NCI-H2107 treated with DMSO at 0.1 percent for 48 hours (cell line): ENCODE data around the gene CRCP.
"Not testable (repeated sequence)": the region's sequence is repeated elsewhere in the genome, so short reads cannot be mapped to it uniquely, and the experiment has no call there.

ENCODE experiments used
- DNase-seq: peaks from one replicate; lab custom pipeline; 2025; ENCODE audit not compliant: unreplicated experiment; lab: John Stamatoyannopoulos, UW

CRCP gene

GRCh38 chr7:66152371-66153191, 37.9 kb downstream of the CRCP start:
- no peak for DNase-seq

GRCh38 chr7:66153691-66154090, 39.0 kb downstream of the CRCP start:
- no peak for DNase-seq

GRCh38 chr7:66156035-66156434, 41.4 kb downstream of the CRCP start:
- not testable (repeated sequence) for DNase-seq

DNA sequence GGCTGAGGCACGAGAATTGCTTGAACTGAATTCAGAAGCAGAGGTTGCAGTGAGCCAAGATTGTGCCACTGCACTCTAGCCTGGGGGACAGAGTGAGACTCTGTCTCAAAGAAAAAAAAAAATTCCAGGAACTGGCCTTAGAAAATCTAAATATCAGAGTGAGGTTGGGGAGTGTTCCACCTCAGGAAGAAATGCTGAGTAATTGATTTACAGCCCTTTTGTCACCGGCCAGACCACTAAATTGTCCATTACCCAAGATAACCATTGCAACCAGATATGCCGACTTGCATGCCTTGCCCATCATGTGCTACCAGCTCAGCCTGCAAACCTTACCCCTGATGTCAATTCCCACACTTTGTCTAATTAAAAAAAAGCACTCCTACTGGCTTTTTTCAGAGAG, 42.4 kb downstream of the CRCP start:
- no peak for DNase-seq

DNA sequence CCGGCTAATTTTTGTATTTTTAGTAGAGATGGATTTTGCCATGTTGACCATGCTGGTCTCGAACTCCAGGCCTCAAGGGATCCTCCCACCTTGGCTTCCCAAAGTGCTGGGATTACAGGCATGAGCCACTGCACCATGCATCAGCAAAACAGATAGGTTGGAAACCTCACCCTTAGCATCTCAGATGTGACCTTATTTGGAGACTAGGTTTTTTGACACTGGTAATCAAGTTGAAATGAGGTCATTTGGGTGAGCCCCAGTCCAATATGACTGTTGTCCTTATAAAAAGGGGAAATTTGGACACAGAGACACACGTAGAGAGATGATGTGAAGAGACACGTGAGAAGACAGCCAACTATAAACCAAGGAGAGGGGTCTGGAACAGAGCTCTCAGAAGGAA, 48.0 kb downstream of the CRCP start:
- DNase-seq, result no peak

DNA sequence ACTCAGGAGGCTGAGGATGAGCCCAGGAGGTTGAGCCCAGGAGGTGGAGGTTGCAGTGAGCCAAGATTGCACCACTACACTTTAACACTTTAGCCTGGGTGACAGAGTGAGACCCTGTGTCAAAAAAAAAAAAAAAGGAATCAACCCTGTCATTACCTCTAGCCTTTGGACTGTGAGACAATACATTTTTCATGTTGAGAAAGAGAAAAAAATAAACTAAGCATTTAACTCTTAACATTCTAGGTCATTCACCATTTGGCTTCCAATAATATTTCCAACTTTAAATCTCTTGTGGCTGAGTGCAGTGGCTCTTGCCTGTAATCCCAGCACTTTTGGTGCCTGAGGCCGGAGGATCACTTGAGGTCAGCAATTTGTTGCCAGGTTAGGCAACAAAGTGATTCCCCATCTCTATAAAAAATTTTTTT, 48.6 kb downstream of the CRCP start:
- DNase-seq, result no peak

DNA sequence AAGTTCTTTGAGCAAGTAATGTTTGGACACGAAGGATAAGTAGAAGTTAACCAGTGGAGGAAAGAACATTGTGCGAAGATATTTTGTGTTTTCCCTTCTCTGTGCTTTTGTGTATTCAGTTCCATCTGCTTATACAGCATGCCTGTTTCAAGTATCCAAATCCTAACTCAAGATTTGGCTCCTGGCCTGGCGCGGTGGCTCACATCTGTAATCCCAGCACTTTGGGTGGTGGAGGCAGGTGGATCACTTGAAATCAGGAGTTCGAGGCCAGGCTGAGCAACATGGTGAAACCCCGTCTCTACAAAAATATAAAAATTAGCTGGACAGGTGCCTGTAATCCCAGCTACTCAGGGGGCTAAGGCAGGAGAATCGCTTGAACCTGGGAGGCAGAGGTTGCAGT, 49.7 kb downstream of the CRCP start:
- DNase-seq, result no peak

GRCh38 chr7:66167773-66168387, 53.2 kb downstream of the CRCP start:
- DNase-seq, result no peak

- DNase-seq, result no peak
These were observed 55.0 kb downstream of the CRCP start for GRCh38 chr7:66169616-66170015.

DNA sequence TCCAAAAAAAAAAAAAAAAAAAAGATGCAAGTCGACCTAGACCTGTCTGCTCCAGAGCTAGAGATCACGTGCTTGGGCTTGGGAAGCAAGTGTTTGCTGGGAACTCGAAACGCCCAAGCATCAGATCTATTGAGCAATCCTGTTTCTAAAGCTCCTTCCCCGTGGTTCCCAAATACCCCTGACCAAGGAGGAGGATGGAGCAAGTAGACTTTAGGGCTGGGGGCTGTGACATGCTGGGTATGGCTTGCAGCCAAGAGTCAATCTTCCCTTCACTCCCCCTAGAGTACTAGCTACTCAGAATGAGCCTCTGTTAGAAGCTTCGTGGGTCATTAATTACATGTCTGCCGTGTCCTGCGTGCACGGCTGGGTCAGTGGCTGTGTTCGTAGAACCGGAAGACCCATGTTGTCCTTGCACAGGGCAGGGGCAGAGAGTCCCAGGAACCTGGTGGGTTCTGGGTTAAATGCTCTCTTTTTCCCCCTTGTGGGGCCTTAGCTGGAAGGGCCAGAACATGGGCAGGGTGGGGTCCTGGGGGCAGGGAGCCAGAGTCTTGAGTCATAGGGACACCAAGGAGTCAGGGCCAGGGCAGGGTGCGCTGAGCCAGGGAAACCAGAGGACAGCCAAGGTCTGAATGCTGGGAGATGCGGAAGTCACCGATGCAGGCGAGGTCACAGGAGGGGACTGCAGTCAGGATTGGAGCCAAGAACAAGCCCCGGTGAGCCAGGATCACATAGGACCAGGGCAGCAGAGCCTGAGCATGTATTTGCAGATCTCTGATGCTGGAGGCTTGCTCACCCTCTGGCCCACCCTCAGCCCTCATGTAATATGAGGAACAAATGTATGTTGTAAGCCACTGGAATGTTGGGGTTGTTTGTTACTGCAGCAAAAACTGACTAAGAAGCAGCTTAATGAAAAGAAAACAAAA, 55.9 kb downstream of the CRCP start:
- no peak for DNase-seq

- DNase-seq, result not testable (repeated sequence)
These were observed 58.1 kb downstream of the CRCP start for GRCh38 chr7:66172536-66173401.

DNA sequence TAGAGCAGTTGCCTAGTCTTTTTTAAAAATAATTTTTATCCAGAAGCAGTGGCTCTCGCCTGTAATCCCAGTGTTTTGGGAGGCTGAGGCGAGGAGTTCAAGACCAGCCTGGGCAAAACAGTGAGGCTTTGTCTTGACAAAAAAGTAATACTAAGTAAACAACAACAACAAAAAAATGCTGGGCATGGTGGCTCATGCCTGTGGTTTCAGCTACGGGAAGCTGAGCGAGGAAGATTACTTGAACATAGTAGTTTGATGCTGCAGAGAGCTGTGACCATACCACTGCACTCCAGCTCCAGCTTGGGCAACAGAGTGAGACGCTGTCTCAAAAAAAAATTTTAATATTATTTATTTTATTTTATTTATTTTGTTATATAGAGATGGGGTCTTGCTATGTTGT, 59.2 kb downstream of the CRCP start:
- DNase-seq, result no peak

DNA sequence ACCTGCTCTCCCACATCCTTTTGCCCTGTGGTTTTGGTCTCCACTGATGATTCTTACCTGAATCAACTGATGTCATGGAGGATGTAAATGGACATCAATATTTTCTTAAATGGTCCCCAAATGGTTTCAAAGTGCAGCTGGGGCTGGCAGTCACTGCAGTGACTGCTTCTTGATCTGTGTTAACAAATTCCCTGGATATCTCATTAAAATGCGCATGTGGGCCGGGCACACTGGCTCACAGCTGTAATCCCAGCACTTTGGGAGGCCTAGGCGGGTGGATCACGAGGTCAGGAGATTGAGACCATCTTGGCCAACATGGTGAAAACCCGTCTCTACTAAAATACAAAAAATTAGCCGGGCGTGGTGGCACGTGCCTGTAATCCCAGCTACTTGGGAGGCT, 60.4 kb downstream of the CRCP start:
- not testable (repeated sequence) for DNase-seq

GRCh38 chr7:66176914-66177313, 62.3 kb downstream of the CRCP start:
- DNase-seq, result no peak

- DNase-seq, result no peak
These were observed 63.6 kb downstream of the CRCP start for GRCh38 chr7:66178258-66178657.

DNA sequence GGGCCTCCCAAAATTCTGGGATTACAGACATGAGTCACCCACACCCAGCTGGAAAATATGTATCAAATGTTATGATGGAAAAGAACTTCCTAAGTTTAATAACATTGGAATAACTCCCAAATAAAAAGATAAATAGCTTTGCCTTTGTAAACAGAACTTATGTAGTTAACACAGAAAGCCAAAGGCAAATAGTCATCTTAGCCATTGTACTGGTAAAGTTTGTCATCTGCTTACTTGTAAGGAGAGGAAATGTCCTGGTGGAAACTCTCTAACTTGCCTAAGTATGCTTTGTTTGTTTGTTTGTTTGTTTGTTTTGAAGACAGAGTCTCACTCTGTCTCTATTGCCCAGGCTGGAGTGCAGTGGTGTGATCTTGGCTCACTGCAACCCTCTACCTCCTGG, 66.7 kb downstream of the CRCP start:
- no peak for DNase-seq

DNA sequence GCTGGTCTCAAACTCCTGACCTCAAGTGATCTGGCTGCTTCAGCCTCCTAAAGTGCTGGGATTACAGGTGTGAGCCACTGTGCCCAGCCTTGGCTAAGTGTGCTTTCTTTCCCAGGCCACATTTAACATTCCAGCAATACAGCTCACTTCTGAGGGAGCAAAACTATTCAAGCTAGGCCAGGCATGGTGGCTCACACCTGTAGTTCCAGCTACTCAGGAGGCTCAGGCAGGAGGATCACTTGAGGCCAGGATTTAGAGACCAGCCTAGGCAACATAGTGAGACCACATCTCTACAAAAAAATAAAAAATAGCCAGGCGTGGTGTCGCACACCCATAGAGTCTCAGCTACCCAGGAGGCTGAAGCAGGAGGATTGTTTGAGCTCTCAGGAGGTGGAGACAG, 67.2 kb downstream of the CRCP start:
- no peak for DNase-seq

- no peak for DNase-seq
These were observed 68.3 kb downstream of the CRCP start for GRCh38 chr7:66182920-66183319.

GRCh38 chr7:66183700-66184099, 69.1 kb downstream of the CRCP start:
- no peak for DNase-seq

DNA sequence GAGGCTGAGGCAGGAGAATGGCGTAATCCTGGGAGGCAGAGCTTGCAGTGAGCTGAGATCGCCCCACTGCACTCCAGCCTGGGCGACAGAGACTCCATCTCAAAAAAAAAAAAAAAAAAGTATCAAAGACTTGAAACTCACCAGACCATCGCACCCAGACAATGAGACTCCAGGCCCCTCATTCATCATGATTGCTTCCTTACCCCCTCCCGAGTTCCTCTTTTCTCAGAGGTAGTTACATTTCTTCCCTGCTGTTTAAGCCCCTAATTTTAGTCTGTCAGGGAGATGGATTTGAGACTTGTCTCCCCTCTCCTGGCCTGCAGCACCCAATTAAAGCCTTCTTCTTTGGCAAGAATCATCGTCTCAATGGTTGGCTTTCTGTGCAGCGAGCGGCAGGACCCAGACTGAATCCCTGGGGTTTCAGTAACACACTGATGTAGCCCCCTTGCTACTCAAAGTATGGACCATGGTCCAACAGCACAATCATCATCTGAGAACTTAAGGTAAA, 71.1 kb downstream of the CRCP start:
- DNase-seq, result no peak
